H1 (cell line): ENCODE data around the gene CELF2. TPM values are rescaled to one million over a fixed set of nuclear protein-coding genes. Genes with fewer than 3 reads are reported as not detected.

Experiments used
- CHD7 ChIP-seq: fragments of 300-600 bp; sonication (generic); IDR thresholded peaks from 2 replicates; pipeline ENCODE4 v1.7.1; 2012; ENCODE audit warnings: low read length, moderate library complexity, mild to moderate bottlenecking, inconsistent platforms; ENCODE audit not compliant: insufficient replicate concordance
- E2F6 ChIP-seq: IDR thresholded peaks from 2 replicates; pipeline ENCODE4 v1.6.1; 2012; ENCODE audit warnings: inconsistent platforms
- KDM5A ChIP-seq: fragments of 200-600 bp; IDR thresholded peaks from 2 replicates; pipeline ENCODE4 v1.7.1; 2012; ENCODE audit warnings: mild to moderate bottlenecking, low read length, inconsistent platforms, mixed read lengths
- RAD21 ChIP-seq, 2 experiments: IDR thresholded peaks in 1 of 2; conservative IDR thresholded peaks in 1 of 2; 2 replicates each; pipeline ENCODE4 v1.6.1; 2011; ENCODE audit warnings: low read depth in 2 of 2, low read length in 2 of 2, improper control_type of control experiment in 1 of 2, inconsistent platforms in 1 of 2, mild to moderate bottlenecking in 1 of 2, moderate library complexity in 1 of 2
- RNF2 ChIP-seq: fragments of 200-900, 300-1000 bp; sonication (generic); IDR thresholded peaks from 2 replicates; pipeline ENCODE4 v1.7.1; 2016; ENCODE audit warnings: borderline replicate concordance, low read depth, mild to moderate bottlenecking, antibody characterized with exemption, low read length; ENCODE audit not compliant: poor library complexity, severe bottlenecking; ENCODE audit errors: missing control alignments
- SP1 ChIP-seq: IDR thresholded peaks from 2 replicates; pipeline ENCODE4 v1.6.1; 2011; ENCODE audit warnings: low read depth, low read length
- SP2 ChIP-seq: IDR thresholded peaks from 2 replicates; pipeline ENCODE4 v1.6.1; 2012; ENCODE audit warnings: mild to moderate bottlenecking, low read length, inconsistent platforms
- YY1 ChIP-seq: IDR thresholded peaks from 2 replicates; pipeline ENCODE4 v1.6.1; 2011; ENCODE audit warnings: low read depth, mild to moderate bottlenecking, low read length
- polyA plus RNA-seq, 7 experiments: library from polyadenylated mRNA; depleted of rRNA in 3 of 7; stranded (reverse) in 5 of 7; unstranded in 2 of 7; fragments of >200 nt in 5 of 7; fragments of 200-250 nt in 2 of 7; gene quantifications; 1 replicate in 5 of 7; 2 replicates in 1 of 7; 4 replicates in 1 of 7; pipeline versions ENCODE4 v1.2.1 to v1.2.3, GENCODE V29; 2011 to 2013; ENCODE audit warnings: missing spikeins in 2 of 7, mixed read lengths in 2 of 7
- total RNA-seq: library from RNA; stranded (reverse); fragmentation: NEBNext Ultra II Directional; extraction: Animal tissue kit (Norgen Biotek cat#: 25700); gene quantifications from 2 replicates; pipeline ENCODE4 v1.2.1, GENCODE V29; 2021

Gene CELF2
- total and polyA plus RNA-seq, 2 of the 8 experiments (the other 6 are each of a cell fraction or from before 2014, with no cell fraction given): 18.3 to 22.7 TPM

- TF ChIP-seq CHD7 (no peak), E2F6 (no peak), KDM5A (no peak), RAD21 (IDR thresholded peaks at IDR 0.05 in 1 of 2, conservative IDR thresholded peaks at IDR 0.05 in 1 of 2; ENCODE audit: low read depth in 2 of 2, low read length in 2 of 2) (no peak), RNF2 (no peak), SP2 (no peak), SP1 (no peak), YY1 (no peak)
These were observed 81.0 kb downstream of the CELF2 start (continued) for GRCh38 chr10:11098666-11099065.
